H1 (cell line): ENCODE data around the gene OR2L2. TPM values are rescaled to one million over a fixed set of nuclear protein-coding genes. Genes with fewer than 3 reads are reported as not detected.

Experiments
- CTCF ChIA-PET: fragments of 300-600 bp; sonication (Branson Sonifier 250); formaldehyde crosslinking; loops from one replicate; lab custom pipeline; 2021; ENCODE audit not compliant: partially characterized antibody; lab: Charles Lee
- POLR2A ChIA-PET: fragments of 300-600 bp; sonication (Branson Sonifier 250); formaldehyde crosslinking; loops from one replicate; lab custom pipeline; 2021; ENCODE audit warnings: inconsistent platforms; ENCODE audit not compliant: partially characterized antibody; lab: Charles Lee
- DNase-seq, 2 experiments: peaks; one replicate each; pipeline versions ENCODE4 v3.0.0 to v3.0.0-alpha.2; 2010 to 2022; ENCODE audit warnings: low spot score in 2 of 2, low read depth in 1 of 2, mixed read lengths in 1 of 2
- FAIRE-seq: peaks from 2 replicates; lab custom pipeline; 2011; peaks lifted over from hg19 to GRCh38; lab: Jason Lieb, UNC
- H2AFZ ChIP-seq: 2 replicates; pipeline ENCODE4 v1.8.1; 2012; ENCODE audit warnings: low read length, inconsistent platforms
- H2AK5ac ChIP-seq: 2 replicates; pipeline ENCODE4 v1.6.1; 2013; ENCODE audit warnings: low read depth, low read length
- H2BK120ac ChIP-seq: replicated peaks from 2 replicates; pipeline ENCODE3; 2013; ENCODE audit warnings: low read depth, low read length, inconsistent platforms
- H2BK12ac ChIP-seq: 2 replicates; pipeline ENCODE4 v1.6.1; 2013; ENCODE audit warnings: low read depth, low read length
- H2BK15ac ChIP-seq: 2 replicates; pipeline ENCODE4 v1.6.1; 2013; ENCODE audit warnings: low read length
- H2BK20ac ChIP-seq: 2 replicates; pipeline ENCODE4 v1.6.1; 2013; ENCODE audit warnings: low read length
- H2BK5ac ChIP-seq: 2 replicates; pipeline ENCODE4 v1.6.1; 2013; ENCODE audit warnings: low read depth, low read length
- H3K14ac ChIP-seq: 2 replicates; pipeline ENCODE4 v1.6.1; 2013; ENCODE audit warnings: inconsistent platforms; ENCODE audit not compliant: insufficient read length
- H3K18ac ChIP-seq: 2 replicates; pipeline ENCODE4 v1.6.1; 2013; ENCODE audit warnings: low read length; ENCODE audit errors: extremely low read depth
- H3K23ac ChIP-seq: 2 replicates; pipeline ENCODE4 v1.6.1; 2013; ENCODE audit warnings: inconsistent platforms; ENCODE audit not compliant: insufficient read length
- H3K23me2 ChIP-seq: 2 replicates; pipeline ENCODE4 v1.6.1; 2013; ENCODE audit warnings: low read depth, low read length
- H3K27ac ChIP-seq: 2 replicates; pipeline ENCODE4 v1.6.1; 2011; ENCODE audit warnings: low read depth, low read length, inconsistent platforms
- H3K27me3 ChIP-seq, 4 experiments: replicated peaks in 1 of 4; 1 replicate in 1 of 4; 2 replicates in 3 of 4; pipeline versions ENCODE4 v1.6.1 to v1.8.1; 2011 to 2013; ENCODE audit warnings: low read length in 3 of 4, mild to moderate bottlenecking in 3 of 4, inconsistent platforms in 2 of 4, mixed read lengths in 2 of 4, moderate library complexity in 1 of 4; ENCODE audit not compliant: control insufficient read depth in 3 of 4, insufficient read depth in 3 of 4; ENCODE audit errors: extremely low read depth in 1 of 4
- H3K36me3 ChIP-seq, 4 experiments: 2 replicates each; pipeline versions ENCODE4 v1.6.1 to v1.8.1; 2011 to 2013; ENCODE audit warnings: mild to moderate bottlenecking in 4 of 4, low read length in 3 of 4, moderate library complexity in 2 of 4, control low read depth in 1 of 4, inconsistent platforms in 1 of 4; ENCODE audit not compliant: insufficient read depth in 4 of 4, control insufficient read depth in 2 of 4
- H3K4ac ChIP-seq: replicated peaks from 2 replicates; pipeline ENCODE3; 2013; ENCODE audit warnings: low read length, low read depth, mixed read lengths, inconsistent platforms; ENCODE audit not compliant: insufficient read length
- H3K4me1 ChIP-seq, 4 experiments: replicated peaks in 1 of 4; 1 replicate in 1 of 4; 2 replicates in 3 of 4; pipeline versions ENCODE4 v1.6.1 to v1.8.1; 2011 to 2013; ENCODE audit warnings: low read length in 3 of 4, inconsistent platforms in 2 of 4, mixed read lengths in 1 of 4; ENCODE audit not compliant: insufficient read depth in 4 of 4, control insufficient read depth in 3 of 4
- H3K4me2 ChIP-seq, 2 experiments: 2 replicates each; pipeline versions ENCODE4 v1.6.1 to v1.8.1; 2011 to 2013; ENCODE audit warnings: low read depth in 2 of 2, low read length in 2 of 2, control low read depth in 1 of 2, inconsistent platforms in 1 of 2, mild to moderate bottlenecking in 1 of 2; ENCODE audit not compliant: insufficient read depth in 1 of 2
- H3K4me3 ChIP-seq, 4 experiments: fragments of 200-600, 300-600 bp in 1 of 4; sonication (generic), shearing (Covaris generic), sonication (Bioruptor Twin) in 1 of 4; 2 replicates each; pipeline versions ENCODE4 v1.5.1 to v1.8.1; 2011 to 2016; ENCODE audit warnings: low read length in 4 of 4, low read depth in 3 of 4, control low read depth in 2 of 4, inconsistent platforms in 2 of 4, mild to moderate bottlenecking in 2 of 4, mixed read lengths in 1 of 4, moderate library complexity in 1 of 4; ENCODE audit not compliant: insufficient read depth in 2 of 4; ENCODE audit errors: extremely low read depth in 1 of 4
- H3K56ac ChIP-seq: replicated peaks from 2 replicates; pipeline ENCODE3; 2013; ENCODE audit warnings: low read depth, mild to moderate bottlenecking, mixed read lengths, low read length, inconsistent platforms; ENCODE audit not compliant: insufficient read length
- H3K79me1 ChIP-seq: 2 replicates; pipeline ENCODE4 v1.6.1; 2013; ENCODE audit warnings: low read depth, low read length, control low read depth
- H3K79me2 ChIP-seq, 2 experiments: 2 replicates each; pipeline versions ENCODE4 v1.6.1 to v1.8.1; 2012 to 2013; ENCODE audit warnings: low read length in 2 of 2, mild to moderate bottlenecking in 2 of 2, inconsistent platforms in 1 of 2; ENCODE audit not compliant: insufficient read depth in 2 of 2, control insufficient read depth in 1 of 2
- H3K9ac ChIP-seq, 4 experiments: replicated peaks in 1 of 4; 1 replicate in 1 of 4; 2 replicates in 3 of 4; pipeline versions ENCODE4 v1.6.1 to v1.8.1; 2011 to 2013; ENCODE audit warnings: low read depth in 3 of 4, low read length in 3 of 4, control low read depth in 2 of 4, mild to moderate bottlenecking in 2 of 4, moderate library complexity in 2 of 4, inconsistent platforms in 1 of 4; ENCODE audit errors: extremely low read depth in 1 of 4
- H3K9me3 ChIP-seq, 2 experiments: 2 replicates each; pipeline versions ENCODE4 v1.6.1 to v1.8.1; 2012 to 2013; ENCODE audit warnings: mild to moderate bottlenecking in 2 of 2, moderate library complexity in 2 of 2, control low read depth in 1 of 2, inconsistent platforms in 1 of 2, low read depth in 1 of 2, low read length in 1 of 2, mixed read lengths in 1 of 2; ENCODE audit not compliant: insufficient read depth in 2 of 2
- H4K20me1 ChIP-seq, 2 experiments: replicated peaks in 1 of 2; 2 replicates each; pipeline versions ENCODE3 to v1.8.1; 2011 to 2013; ENCODE audit warnings: inconsistent platforms in 2 of 2, low read length in 2 of 2, mild to moderate bottlenecking in 1 of 2; ENCODE audit not compliant: insufficient read depth in 2 of 2, control insufficient read depth in 1 of 2
- H4K5ac ChIP-seq: 2 replicates; pipeline ENCODE4 v1.6.1; 2013; ENCODE audit warnings: low read length, low read depth, mixed read lengths, inconsistent platforms; ENCODE audit not compliant: insufficient read length
- H4K8ac ChIP-seq: 2 replicates; pipeline ENCODE4 v1.8.0; 2013; ENCODE audit warnings: mild to moderate bottlenecking, moderate library complexity, low read length, inconsistent platforms; ENCODE audit not compliant: insufficient read depth; ENCODE audit errors: extremely low read depth
- H4K91ac ChIP-seq: replicated peaks from 2 replicates; pipeline ENCODE3; 2013; ENCODE audit warnings: low read length, mixed read lengths, inconsistent platforms; ENCODE audit not compliant: insufficient read length
- ASH2L ChIP-seq: fragments of 200-600, 300-600 bp; sonication (generic); IDR thresholded peaks from one replicate; pipeline ENCODE4 v1.7.1; 2017; ENCODE audit warnings: low read length
- GTF2F1 ChIP-seq: IDR thresholded peaks from 2 replicates; pipeline ENCODE4 v1.6.1; 2012; ENCODE audit warnings: low read depth, low read length, improper control_type of control experiment, borderline replicate concordance
- JUN ChIP-seq: IDR thresholded peaks from 2 replicates; pipeline ENCODE4 v1.6.1; 2011; ENCODE audit warnings: low read depth, mild to moderate bottlenecking, improper control_type of control experiment, low read length
- POU5F1 ChIP-seq: IDR thresholded peaks from 2 replicates; pipeline ENCODE4 v1.6.1; 2011; ENCODE audit warnings: low read depth, mild to moderate bottlenecking, low read length, moderate library complexity
- RBBP5 ChIP-seq: IDR thresholded peaks from 2 replicates; pipeline ENCODE4 v1.7.1; 2012; ENCODE audit warnings: low read depth, mild to moderate bottlenecking, inconsistent platforms, low read length, moderate library complexity, borderline replicate concordance
- RNF2 ChIP-seq: fragments of 200-900, 300-1000 bp; sonication (generic); IDR thresholded peaks from 2 replicates; pipeline ENCODE4 v1.7.1; 2016; ENCODE audit warnings: borderline replicate concordance, low read depth, mild to moderate bottlenecking, antibody characterized with exemption, low read length; ENCODE audit not compliant: poor library complexity, severe bottlenecking; ENCODE audit errors: missing control alignments
- SIN3A ChIP-seq, 2 experiments: IDR thresholded peaks in 1 of 2; conservative IDR thresholded peaks in 1 of 2; 2 replicates each; pipeline ENCODE4 v1.6.1; 2011 to 2012; ENCODE audit warnings: low read length in 2 of 2, improper control_type of control experiment in 1 of 2, low read depth in 1 of 2, mild to moderate bottlenecking in 1 of 2
- TAF1 ChIP-seq: IDR thresholded peaks from 2 replicates; pipeline ENCODE4 v1.6.1; 2011; ENCODE audit warnings: mild to moderate bottlenecking, low read depth, low read length
- TBP ChIP-seq: IDR thresholded peaks from 2 replicates; pipeline ENCODE4 v1.6.1; 2011; ENCODE audit warnings: low read depth, low read length, improper control_type of control experiment
- WGBS, 2 experiments: shearing (Covaris generic) in 1 of 2; methylation state at CpG; one replicate each; pipeline versions ENCODE4 v1.1.6 to v1.1.7; 2013 to 2015; ENCODE audit warnings: low lambda C conversion rate in 2 of 2, mixed read lengths in 2 of 2, inconsistent platforms in 1 of 2, low coverage in 1 of 2, missing lambda C conversion rate in 1 of 2; ENCODE audit not compliant: insufficient replicate concordance in 2 of 2, insufficient coverage in 1 of 2, insufficient read length in 1 of 2; ENCODE audit errors: extremely low coverage in 1 of 2, missing lambda C conversion rate in 1 of 2; 5-methylcytosine and 5-hydroxymethylcytosine counted together
- polyA plus RNA-seq, 7 experiments: library from polyadenylated mRNA; depleted of rRNA in 3 of 7; stranded (reverse) in 5 of 7; unstranded in 2 of 7; fragments of >200 nt in 5 of 7; fragments of 200-250 nt in 2 of 7; gene quantifications; 1 replicate in 5 of 7; 2 replicates in 1 of 7; 4 replicates in 1 of 7; pipeline versions ENCODE4 v1.2.1 to v1.2.3, GENCODE V29; 2011 to 2013; ENCODE audit warnings: missing spikeins in 2 of 7, mixed read lengths in 2 of 7
- total RNA-seq: library from RNA; stranded (reverse); fragmentation: NEBNext Ultra II Directional; extraction: Animal tissue kit (Norgen Biotek cat#: 25700); gene quantifications from 2 replicates; pipeline ENCODE4 v1.2.1, GENCODE V29; 2021
- TF ChIP-seq, protein P1 (sequence below): IDR thresholded peaks from 2 replicates; pipeline ENCODE4 v1.6.1; 2012; ENCODE audit warnings: low read length, inconsistent platforms
- TF ChIP-seq, protein P2 (sequence below): IDR thresholded peaks from 2 replicates; pipeline ENCODE4 v1.6.1; 2012; ENCODE audit warnings: inconsistent platforms

OR2L2 gene
- total and polyA plus RNA-seq, 2 of the 8 experiments (the other 6 are each of a cell fraction or from before 2014, with no cell fraction given), result not detected

DNA sequence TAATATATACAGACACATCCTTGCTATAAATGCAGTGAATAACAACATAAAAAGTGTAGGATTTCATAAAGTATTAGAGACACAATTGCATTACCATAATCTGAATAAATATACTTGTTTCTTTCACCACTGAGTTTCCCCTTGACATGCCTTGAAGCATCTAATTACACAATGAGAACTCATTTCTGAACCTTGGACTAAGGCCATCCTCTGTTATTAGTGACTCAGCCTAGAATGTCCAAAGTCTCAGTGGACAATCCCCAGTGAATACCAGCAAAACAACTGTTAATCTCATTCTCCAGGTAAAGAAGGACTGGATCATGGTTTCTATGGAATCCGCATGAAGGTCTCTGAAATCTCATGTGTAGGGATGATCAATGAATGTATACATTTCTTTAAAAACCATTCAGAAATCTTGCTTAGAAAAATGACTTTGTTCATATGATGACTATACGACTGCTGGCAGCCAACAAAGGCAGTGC is 16.6 kb upstream of the OR2L2 start, which contains the start of gene OR2L5:
Gene OR2L5 (plus strand): TSS at position 432 of the 482 bp plus-strand sequence. CDS start 8,288 bp downstream, outside the sequence.
- Histone ChIP-seq H3K9ac (no peak within 1 kb of the TSS), H2BK15ac (no peak within 1 kb of the TSS), H2AK5ac (no peak within 1 kb of the TSS), H3K23me2 (no peaks in the 10 kb centered on the region), H3K4me1 (no peaks in the 10 kb centered on the region), H3K27me3 (no peaks in the 10 kb centered on the region), H4K8ac (no peak within 1 kb of the TSS), H3K4me3 (no peak within 1 kb of the TSS), H4K20me1 (no peaks in the 10 kb centered on the region), H3K9me3 (peaks cover 45 to 52% of the 10 kb centered on the region in 2 experiments), H3K4me2 (no peak within 1 kb of the TSS), H3K36me3 (no peaks in the 10 kb centered on the region; a peak in 1 of 8 replicates), H2BK120ac (no peak within 1 kb of the TSS), H2BK5ac (no peak within 1 kb of the TSS), H3K56ac (no peak within 1 kb of the TSS), H4K5ac (no peak within 1 kb of the TSS), H3K14ac (no peak within 1 kb of the TSS), H3K27ac (no peak within 1 kb of the TSS), H2BK12ac (no peak within 1 kb of the TSS), H2AFZ (no peak within 1 kb of the TSS), H3K18ac (no peak within 1 kb of the TSS), H3K23ac (no peak within 1 kb of the TSS), H2BK20ac (no peak within 1 kb of the TSS), H3K79me1 (no peaks in the 10 kb centered on the region), H3K79me2 (no peaks in the 10 kb centered on the region), H3K4ac (no peak within 1 kb of the TSS), H4K91ac (no peak within 1 kb of the TSS)
- no peak for FAIRE-seq
- POLR2A ChIA-PET, result no interaction called here
- 85% methylated on average over 2 of the region's 2 CpGs; no CpG with 5 or more reads in 1 of the 2 experiments for WGBS, 2 experiments
- CTCF ChIA-PET, result no interaction called here
- DNase-seq, result no peak
- TF ChIP-seq JUN (no peak), ASH2L (no peak), RNF2 (no peak), POU5F1 (no peak), SIN3A (conservative IDR thresholded peaks at IDR 0.05 in 1 of 2, IDR thresholded peaks at IDR 0.05 in 1 of 2; ENCODE audit: low read depth in 1 of 2, low read length in 2 of 2) (no peak), TAF1 (no peak), GTF2F1 (no peak), TBP (no peak), RBBP5 (no peak)
- TF ChIP-seq, protein P1, sequence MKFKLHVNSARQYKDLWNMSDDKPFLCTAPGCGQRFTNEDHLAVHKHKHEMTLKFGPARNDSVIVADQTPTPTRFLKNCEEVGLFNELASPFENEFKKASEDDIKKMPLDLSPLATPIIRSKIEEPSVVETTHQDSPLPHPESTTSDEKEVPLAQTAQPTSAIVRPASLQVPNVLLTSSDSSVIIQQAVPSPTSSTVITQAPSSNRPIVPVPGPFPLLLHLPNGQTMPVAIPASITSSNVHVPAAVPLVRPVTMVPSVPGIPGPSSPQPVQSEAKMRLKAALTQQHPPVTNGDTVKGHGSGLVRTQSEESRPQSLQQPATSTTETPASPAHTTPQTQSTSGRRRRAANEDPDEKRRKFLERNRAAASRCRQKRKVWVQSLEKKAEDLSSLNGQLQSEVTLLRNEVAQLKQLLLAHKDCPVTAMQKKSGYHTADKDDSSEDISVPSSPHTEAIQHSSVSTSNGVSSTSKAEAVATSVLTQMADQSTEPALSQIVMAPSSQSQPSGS, result no peak
- TF ChIP-seq, protein P2, sequence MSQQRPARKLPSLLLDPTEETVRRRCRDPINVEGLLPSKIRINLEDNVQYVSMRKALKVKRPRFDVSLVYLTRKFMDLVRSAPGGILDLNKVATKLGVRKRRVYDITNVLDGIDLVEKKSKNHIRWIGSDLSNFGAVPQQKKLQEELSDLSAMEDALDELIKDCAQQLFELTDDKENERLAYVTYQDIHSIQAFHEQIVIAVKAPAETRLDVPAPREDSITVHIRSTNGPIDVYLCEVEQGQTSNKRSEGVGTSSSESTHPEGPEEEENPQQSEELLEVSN, result no peak
